HepG2 (cell line): ENCODE results near the gene HACL1. TPM values are rescaled to one million over a fixed set of nuclear protein-coding genes. Genes with fewer than 3 reads are reported as not detected.

Experiments used
- ATAC-seq: fragments of 200-7000 bp; cut with Tn5 transposase; 3 replicates; pipeline ENCODE4 v1.9.1; 2020; ENCODE audit warnings: mild to moderate bottlenecking, moderate library complexity
- BruUV-seq: library from RNA; stranded (reverse); fragments of 400-500 nt; replicated peaks from 2 replicates; lab custom pipeline; 2021; lab: Mats Ljungman, UMichigan
- CTCF ChIA-PET: fragments of 300-600 bp; formaldehyde crosslinking; extraction: SDS; loops from one replicate; lab custom pipeline; 2021; ENCODE audit warnings: low total read pairs, inconsistent platforms, low intra/inter-chr PET ratio; lab: Yijun Ruan, JAX
- POLR2A ChIA-PET: fragments of 350-600 bp; sonication (Branson Sonifier 250); formaldehyde crosslinking; loops from one replicate; lab custom pipeline; 2020; ENCODE audit warnings: antibody characterized with exemption, inconsistent platforms; lab: Yijun Ruan, JAX
- DNase-seq: peaks from one replicate; pipeline ENCODE4 v3.0.0-alpha.2; 2015; ENCODE audit warnings: low spot score
- FAIRE-seq: peaks from 3 replicates; lab custom pipeline; 2011; peaks lifted over from hg19 to GRCh38; lab: Jason Lieb, UNC
- H2AFZ ChIP-seq: one replicate; pipeline ENCODE4 v1.6.1; 2011; ENCODE audit warnings: low read length, inconsistent platforms
- H3K27ac ChIP-seq: fragments of 300-600 bp; 3 replicates; pipeline ENCODE4 v1.8.0; 2011; ENCODE audit warnings: mixed run types, mild to moderate bottlenecking, mixed read lengths, low read length, inconsistent platforms; ENCODE audit not compliant: insufficient read depth; ENCODE audit errors: extremely low read length
- H3K27me3 ChIP-seq, 2 experiments: fragments of 200-600 bp in 1 of 2; 2 replicates in 1 of 2; 3 replicates in 1 of 2; pipeline versions ENCODE4 v1.6.0 to v1.8.0; 2011; ENCODE audit warnings: low read length in 2 of 2, mild to moderate bottlenecking in 2 of 2, moderate library complexity in 2 of 2, inconsistent platforms in 1 of 2; ENCODE audit not compliant: insufficient read depth in 2 of 2, control insufficient read depth in 1 of 2
- H3K36me3 ChIP-seq, 2 experiments: fragments of 200-600 bp in 1 of 2; replicated peaks in 1 of 2; 2 replicates in 1 of 2; 3 replicates in 1 of 2; pipeline versions ENCODE4 v1.5.1 to v1.8.0; 2011; ENCODE audit warnings: low read length in 2 of 2, inconsistent platforms in 1 of 2; ENCODE audit not compliant: insufficient read depth in 2 of 2, control insufficient read depth in 1 of 2
- H3K4me1 ChIP-seq: 2 replicates; pipeline ENCODE4 v1.5.1; 2012; ENCODE audit warnings: low read length, inconsistent platforms; ENCODE audit not compliant: insufficient read depth
- H3K4me2 ChIP-seq: 2 replicates; pipeline ENCODE4 v1.6.0; 2011; ENCODE audit warnings: low read depth, low read length, inconsistent platforms
- H3K4me3 ChIP-seq, 3 experiments: fragments of 200-600 bp in 1 of 3; sonication (generic), shearing (Covaris generic) in 1 of 3; replicated peaks in 1 of 3; 2 replicates each; pipeline ENCODE4 v1.5.1; 2011 to 2016; ENCODE audit warnings: low read length in 3 of 3, inconsistent platforms in 2 of 3, low read depth in 2 of 3, mild to moderate bottlenecking in 2 of 3, control low read depth in 1 of 3, mixed read lengths in 1 of 3; ENCODE audit not compliant: insufficient read depth in 1 of 3
- H3K79me2 ChIP-seq: one replicate; pipeline ENCODE4 v1.6.1; 2011; ENCODE audit warnings: low read length, inconsistent platforms; ENCODE audit not compliant: insufficient read depth
- H3K9ac ChIP-seq: 2 replicates; pipeline ENCODE4 v1.6.0; 2011; ENCODE audit warnings: mild to moderate bottlenecking, low read depth, low read length, inconsistent platforms; ENCODE audit not compliant: insufficient read depth
- H3K9me3 ChIP-seq: 2 replicates; pipeline ENCODE4 v1.5.1; 2012; ENCODE audit warnings: mild to moderate bottlenecking, low read length
- H4K20me1 ChIP-seq: 2 replicates; pipeline ENCODE4 v1.6.0; 2011; ENCODE audit warnings: inconsistent platforms, mild to moderate bottlenecking, low read length, moderate library complexity; ENCODE audit not compliant: insufficient read depth
- ATF7-NPFF ChIP-seq: sonication (generic); formaldehyde crosslinking; IDR thresholded peaks from 2 replicates; pipeline ENCODE4 v1.8.1; 2023; ENCODE audit warnings: mild to moderate bottlenecking, low read depth, missing genetic modification reagents, moderate library complexity
- HNRNPUL1 ChIP-seq: fragments of 200-400 bp; formaldehyde crosslinking; IDR thresholded peaks from 2 replicates; pipeline ENCODE4 v1.6.1; 2017; ENCODE audit warnings: low read depth, mild to moderate bottlenecking, low read length, moderate library complexity
- NPAS2 ChIP-seq: sonication (generic); formaldehyde crosslinking; IDR thresholded peaks from 2 replicates; pipeline ENCODE4 v1.8.0; 2022; ENCODE audit warnings: mild to moderate bottlenecking, missing genetic modification reagents, borderline replicate concordance
- PAWR ChIP-seq: sonication (generic); formaldehyde crosslinking; IDR thresholded peaks from 2 replicates; pipeline ENCODE4 v1.4.0; 2020; ENCODE audit warnings: missing genetic modification reagents, mild to moderate bottlenecking, borderline replicate concordance
- ZBTB34 ChIP-seq: sonication (generic); formaldehyde crosslinking; IDR thresholded peaks from 2 replicates; pipeline ENCODE4 v1.8.0; 2022; ENCODE audit warnings: mild to moderate bottlenecking, missing genetic modification reagents
- ZBTB37 ChIP-seq: sonication (generic); formaldehyde crosslinking; IDR thresholded peaks from 2 replicates; pipeline ENCODE4 v1.4.0; 2020; ENCODE audit warnings: mild to moderate bottlenecking, missing genetic modification reagents
- ZHX1 ChIP-seq: sonication (generic); formaldehyde crosslinking; IDR thresholded peaks from 2 replicates; pipeline ENCODE4 v1.8.1; 2022; ENCODE audit warnings: low read depth, mild to moderate bottlenecking, missing genetic modification reagents
- ZNF256 ChIP-seq: sonication (generic); formaldehyde crosslinking; conservative IDR thresholded peaks from 2 replicates; pipeline ENCODE4 v1.4.0; 2020; ENCODE audit warnings: missing genetic modification reagents
- ZNF790 ChIP-seq: sonication (generic); formaldehyde crosslinking; IDR thresholded peaks from 2 replicates; pipeline ENCODE4 v1.8.0; 2022; ENCODE audit warnings: missing genetic modification reagents, mild to moderate bottlenecking, borderline replicate concordance
- ZNF883 ChIP-seq: sonication (generic); formaldehyde crosslinking; IDR thresholded peaks from 2 replicates; pipeline ENCODE4 v1.5.1; 2020; ENCODE audit warnings: mild to moderate bottlenecking, missing genetic modification reagents; ENCODE audit errors: not compliant biosample characterization
- WGBS: methylation state at CpG from one replicate; pipeline ENCODE4 v1.1.6; 2017; ENCODE audit warnings: low lambda C conversion rate; 5-methylcytosine and 5-hydroxymethylcytosine counted together
- in situ Hi-C: cut with HindIII; loops from 2 replicates; pipeline ENCODE4 v1.10.0; 2017; ENCODE audit warnings: low pct_unique_long_range_greater_than_20kb; ENCODE audit not compliant: extremely low pct_ligation_motif_present
- intact Hi-C: fragments of 100-400 bp; cut with micrococcal nuclease; formaldehyde crosslinking; loops from one replicate; pipeline ENCODE4 v1.10.0; 2022; ENCODE audit not compliant: unreplicated experiment
- polyA plus RNA-seq, 8 experiments: library from polyadenylated mRNA; depleted of rRNA in 3 of 8; stranded (reverse) in 7 of 8; unstranded in 1 of 8; fragments of >200 nt; fragmentation: Illumina TruSeq in 4 of 8; extraction: Trizol in 4 of 8; gene quantifications; 2 replicates each; pipeline versions ENCODE4 v1.2.1 to v1.2.3, GENCODE V29; 2011 to 2016; ENCODE audit warnings: low read depth in 4 of 8, missing spikeins in 1 of 8, mixed read lengths in 1 of 8; ENCODE audit not compliant: insufficient read depth in 1 of 8
- total RNA-seq, 5 experiments: library from RNA; depleted of rRNA; stranded (reverse); fragments of >200 nt; fragmentation: Illumina TruSeq; extraction: Trizol; gene quantifications; 2 replicates each; pipeline ENCODE4 v1.2.3, GENCODE V29; 2016; ENCODE audit warnings: low read depth in 1 of 5

HACL1 gene
- total and polyA plus RNA-seq, 2 of the 13 experiments (the other 11 are each of a cell fraction or from before 2014, with no cell fraction given) = 22.1 to 25.7 TPM

GRCh38 chr3:15645246-15645645 lies 43.9 kb upstream of the HACL1 start:
- intact Hi-C loops = no loop called here
- Histone ChIP-seq H3K4me3 (no peak overlapping the region), H3K4me2 (no peak overlapping the region), H3K79me2 (no peaks in the 10 kb centered on the region), H3K4me1 (peaks cover 10% of the 10 kb centered on the region), H3K27ac (no peak overlapping the region), H3K9me3 (no peaks in the 10 kb centered on the region), H3K9ac (no peak overlapping the region), H4K20me1 (no peaks in the 10 kb centered on the region), H2AFZ (no peak overlapping the region), H3K36me3 (0 out of 5 replicates have a peak, but pooled peaks cover 0 to 1% of the 10 kb centered on the region in 2 experiments), H3K27me3 (no peaks in the 10 kb centered on the region)
- WGBS = 95% methylated on average over 5 of the region's 6 CpGs
- in situ Hi-C loops = loop anchor here (25.0 kb wide), 1 partner anchor 592 kb away; no protein-coding TSS in a partner anchor
- no peak for TF ChIP-seq PAWR (CRISPR knock-in tag)
- TF ChIP-seq ZNF883 (CRISPR knock-in tag) = no peak
- TF ChIP-seq ZHX1 (CRISPR knock-in tag) = no peak
- TF ChIP-seq ATF7-NPFF (CRISPR knock-in tag) = no peak
- BruUV-seq = no TSS peak
- DNase-seq = no peak
- FAIRE-seq = no peak
- ChIA-PET CTCF (no interaction called here), POLR2A (no interaction called here)
- no peak for ATAC-seq

- ChIA-PET POLR2A (no interaction called here), CTCF (no interaction called here)
- Histone ChIP-seq H3K4me2 (no peak overlapping the region), H3K36me3 (no peaks in the 10 kb centered on the region), H4K20me1 (no peaks in the 10 kb centered on the region), H3K4me3 (no peak overlapping the region), H3K79me2 (no peaks in the 10 kb centered on the region), H2AFZ (no peak overlapping the region), H3K9me3 (no peaks in the 10 kb centered on the region), H3K27me3 (no peaks in the 10 kb centered on the region), H3K9ac (no peak overlapping the region), H3K4me1 (no peaks in the 10 kb centered on the region), H3K27ac (no peak overlapping the region)
- in situ Hi-C loops = loop anchor here (25.0 kb wide), 1 partner anchor 598 kb away; no protein-coding TSS in a partner anchor
- no peak for DNase-seq
- no peak for FAIRE-seq
- no peak for ATAC-seq
- intact Hi-C loops = no loop called here
- BruUV-seq = no TSS peak
- 90% methylated on average over 1 of the region's 1 CpG for WGBS
- TF ChIP-seq ZNF790 (CRISPR knock-in tag) (no peak), NPAS2 (no peak), ZBTB37 (no peak), HNRNPUL1 (no peak), ZBTB34 (CRISPR knock-in tag) (no peak), ZNF256 (no peak)
Measured at GRCh38 chr3:15638891-15639262, 37.5 kb upstream of the HACL1 start.
